Measurements from ENCODE around the gene NAA10. TPM values are rescaled to one million over a fixed set of nuclear protein-coding genes. Genes with fewer than 3 reads are reported as not detected.

Gene NAA10
- total RNA-seq, 4 donors from 2014 or later: 29.9 to 57.2 (median 47.4) TPM

DNA sequence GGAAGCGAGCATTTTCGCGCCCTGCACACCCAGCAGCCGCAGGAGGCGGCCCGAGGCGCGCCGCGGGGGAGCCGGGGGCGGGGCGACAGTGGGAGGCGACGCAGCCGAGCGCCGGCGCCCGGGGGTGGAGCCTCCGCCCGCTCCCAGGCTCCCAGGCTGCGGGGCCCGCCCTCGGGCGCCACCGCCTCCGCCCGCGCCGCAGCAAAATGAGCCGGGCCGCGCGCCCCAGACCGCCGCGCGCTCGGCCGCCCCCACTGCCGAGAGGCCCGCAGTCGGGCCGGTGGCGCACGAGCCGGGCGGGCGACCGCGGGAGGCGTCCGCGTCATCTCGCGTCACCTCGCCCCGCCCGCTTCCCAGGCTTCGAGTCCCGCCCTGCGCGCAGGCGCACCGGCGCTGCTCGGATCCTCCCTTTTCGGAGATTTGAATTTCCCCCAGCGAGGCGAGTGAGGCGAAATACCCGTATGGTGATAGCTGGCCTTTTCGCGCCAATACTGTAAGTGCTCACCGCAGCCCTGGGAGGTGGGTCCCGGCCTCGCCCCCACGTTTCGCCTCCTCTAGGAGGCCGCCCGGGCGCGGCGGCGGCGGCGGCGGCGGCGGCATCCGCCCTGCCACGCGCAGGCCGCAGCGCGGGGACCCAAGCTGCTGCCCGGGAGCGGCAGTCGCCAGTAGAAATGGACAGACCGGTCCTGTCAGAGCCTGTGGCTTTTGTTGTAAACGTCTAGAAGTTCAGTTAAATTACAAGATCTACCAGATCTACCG is 37.7 kb upstream of the NAA10 start, which contains the start of gene TMEM187:
TMEM187 (plus strand) TSS at position 387 of the 759 bp plus-strand sequence. CDS start 9,309 bp downstream, outside the sequence.
- Histone ChIP-seq H3K9me3 (no peaks in the 10 kb centered on the region), H3K4me1 (peaks cover 0 to 40% (median 37%) of the 10 kb centered on the region in 4 donors), H3K36me3 (no peaks in the 10 kb centered on the region), H3K27me3 (no peaks in the 10 kb centered on the region), H3K4me3 (peak within 1 kb of the TSS; percentile 63 to 91 (median 86)), H3K27ac (peak within 1 kb of the TSS; percentile 94 to 100 (median 98))
- peak; percentile 90 for DNase-seq
- peak; percentile 4 to 36 (median 6) for TF ChIP-seq POLR2AphosphoS5 (IDR thresholded peaks at IDR 0.05)
- no peak for TF ChIP-seq EP300 (IDR thresholded peaks at IDR 0.05; ENCODE audit: low read depth)
- intact Hi-C loops (cut with DNase I; ENCODE audit: low total_unique reads) (no loop called here), in situ Hi-C loops (cut with MboI; ENCODE audit: low pct_ligation_motif_present in 1 of 4, low pct_unique_long_range_greater_than_20kb in 1 of 4, low sequenced_read_pairs in 3 of 4) (loop anchor here in 2 of 4 donors (25.0 kb wide), 2 partner anchors 210 to 565 kb away; partner anchors contain the start of genes G6PD (in 1 of the 2), IKBKG (in 1 of the 2) and PLXNB3 (in 1 of the 2))
- 25% methylated on average over 98 of the region's 103 CpGs; no CpG with 5 or more reads in 1 of the 2 donors for WGBS, 2 donors (ENCODE audit: low coverage in 1 of 2)

DNA sequence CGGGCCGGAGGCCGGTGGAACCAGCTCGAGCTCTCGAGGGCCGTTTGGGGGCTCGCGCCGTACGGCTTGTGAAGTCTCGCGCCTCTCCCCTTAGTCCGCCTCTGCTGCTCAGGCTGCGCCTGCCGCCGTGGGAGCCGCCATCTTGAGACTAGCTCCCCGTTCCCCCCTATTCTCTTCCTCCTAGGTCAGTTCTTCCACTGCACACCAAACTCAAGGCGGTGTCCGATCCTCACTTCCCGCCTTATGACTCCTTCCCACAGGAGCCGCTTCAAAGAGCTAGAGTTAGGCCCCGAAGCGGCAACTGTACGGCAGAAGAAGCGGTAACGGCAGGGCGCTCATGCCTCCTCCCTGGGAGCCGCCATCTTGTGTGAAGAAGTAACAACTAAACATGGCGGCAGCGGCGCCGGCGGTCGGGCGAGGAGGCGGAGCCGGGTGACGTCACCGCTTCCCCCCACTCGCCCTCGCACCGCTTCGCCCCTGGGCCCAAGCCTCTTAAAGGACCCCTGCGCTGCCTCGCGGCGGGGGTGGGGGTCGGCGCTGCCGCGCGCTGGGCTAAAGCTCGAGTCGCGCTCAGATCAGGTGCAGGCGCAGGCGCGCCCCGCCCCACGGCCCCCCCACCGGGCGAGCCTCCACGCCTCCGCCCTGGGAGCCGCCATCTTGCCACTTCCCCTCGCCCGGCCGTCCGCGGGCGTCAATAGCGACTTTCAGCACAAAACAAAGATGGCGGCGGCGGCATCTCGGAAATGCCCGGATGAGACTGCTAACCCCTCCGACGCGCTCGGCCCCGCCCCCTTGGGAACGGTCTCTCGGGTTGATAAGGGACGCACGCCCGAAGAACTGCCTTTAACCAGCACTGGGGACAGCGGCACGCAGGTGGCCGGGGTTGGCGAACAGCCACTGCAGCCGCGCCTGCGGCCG is 36.9 kb upstream of the NAA10 start, which contains the start of gene HCFC1:
HCFC1 (minus strand) TSS at position 369 of the 918 bp plus-strand sequence. CDS start 978 bp downstream, outside the sequence.
- no peaks in the 10 kb centered on the region for H3K9me3 ChIP-seq
- intact Hi-C loops (cut with DNase I; ENCODE audit: low total_unique reads): no loop called here
- TF ChIP-seq POLR2AphosphoS5 (IDR thresholded peaks at IDR 0.05): peak; percentile 43 to 49 (median 47)
- TF ChIP-seq, protein P1, sequence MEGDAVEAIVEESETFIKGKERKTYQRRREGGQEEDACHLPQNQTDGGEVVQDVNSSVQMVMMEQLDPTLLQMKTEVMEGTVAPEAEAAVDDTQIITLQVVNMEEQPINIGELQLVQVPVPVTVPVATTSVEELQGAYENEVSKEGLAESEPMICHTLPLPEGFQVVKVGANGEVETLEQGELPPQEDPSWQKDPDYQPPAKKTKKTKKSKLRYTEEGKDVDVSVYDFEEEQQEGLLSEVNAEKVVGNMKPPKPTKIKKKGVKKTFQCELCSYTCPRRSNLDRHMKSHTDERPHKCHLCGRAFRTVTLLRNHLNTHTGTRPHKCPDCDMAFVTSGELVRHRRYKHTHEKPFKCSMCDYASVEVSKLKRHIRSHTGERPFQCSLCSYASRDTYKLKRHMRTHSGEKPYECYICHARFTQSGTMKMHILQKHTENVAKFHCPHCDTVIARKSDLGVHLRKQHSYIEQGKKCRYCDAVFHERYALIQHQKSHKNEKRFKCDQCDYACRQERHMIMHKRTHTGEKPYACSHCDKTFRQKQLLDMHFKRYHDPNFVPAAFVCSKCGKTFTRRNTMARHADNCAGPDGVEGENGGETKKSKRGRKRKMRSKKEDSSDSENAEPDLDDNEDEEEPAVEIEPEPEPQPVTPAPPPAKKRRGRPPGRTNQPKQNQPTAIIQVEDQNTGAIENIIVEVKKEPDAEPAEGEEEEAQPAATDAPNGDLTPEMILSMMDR (IDR thresholded peaks at IDR 0.05): no peak
- peak; percentile 95 for DNase-seq
- in situ Hi-C loops (cut with MboI; ENCODE audit: low pct_ligation_motif_present in 1 of 4, low pct_unique_long_range_greater_than_20kb in 1 of 4, low sequenced_read_pairs in 3 of 4): loop anchor here in 2 of 4 donors (25.0 kb wide), 2 partner anchors 209 to 566 kb away; partner anchors contain the start of genes G6PD (in 1 of the 2), IKBKG (in 1 of the 2) and PLXNB3 (in 1 of the 2)
- H3K36me3 ChIP-seq: no peaks in the 10 kb centered on the region
- H3K27ac ChIP-seq: peak within 1 kb of the TSS; percentile 94 to 100 (median 98)
- no peaks in the 10 kb centered on the region for H3K27me3 ChIP-seq
- H3K4me3 ChIP-seq: peak within 1 kb of the TSS; percentile 63 to 91 (median 86)
- peaks cover 0 to 48% (median 46%) of the 10 kb centered on the region in 4 donors for H3K4me1 ChIP-seq
- WGBS, 2 donors (ENCODE audit: low coverage in 1 of 2): 32% methylated on average over 91 of the region's 96 CpGs; no CpG with 5 or more reads in 1 of the 2 donors

DNA sequence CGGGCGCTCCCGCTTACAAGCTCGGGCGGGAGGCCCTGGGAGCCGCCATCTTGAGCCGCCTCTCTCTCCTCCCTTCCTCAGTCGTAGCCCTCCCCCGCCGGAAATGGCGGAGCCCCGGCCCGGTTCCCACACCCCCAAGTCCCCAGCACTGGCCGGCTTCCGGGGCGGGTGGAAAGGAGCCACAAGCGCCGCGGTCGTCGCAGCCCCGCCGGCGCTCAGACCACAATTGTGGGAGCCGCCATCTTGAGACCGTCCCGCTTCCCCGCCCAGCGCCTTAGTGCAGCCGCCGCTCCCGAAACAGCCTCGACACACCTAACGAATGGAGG is 36.2 kb upstream of the NAA10 start:
- peak; percentile 17 to 44 (median 36) for TF ChIP-seq POLR2AphosphoS5 (IDR thresholded peaks at IDR 0.05)
- no peak for TF ChIP-seq EP300 (IDR thresholded peaks at IDR 0.05; ENCODE audit: low read depth)
- peak; percentile 68 for TF ChIP-seq POLR2A (IDR thresholded peaks at IDR 0.05)
- TF ChIP-seq, protein P1 (IDR thresholded peaks at IDR 0.05): no peak
- H3K9me3 ChIP-seq: no peaks in the 10 kb centered on the region
- intact Hi-C loops (cut with DNase I; ENCODE audit: low total_unique reads) (no loop called here), in situ Hi-C loops (cut with MboI; ENCODE audit: low pct_ligation_motif_present in 1 of 4, low pct_unique_long_range_greater_than_20kb in 1 of 4, low sequenced_read_pairs in 3 of 4) (loop anchor here in 2 of 4 donors (25.0 kb wide), 2 partner anchors 209 to 566 kb away; partner anchors contain the start of genes G6PD (in 1 of the 2), IKBKG (in 1 of the 2) and PLXNB3 (in 1 of the 2))
- WGBS, 2 donors (ENCODE audit: low coverage in 1 of 2): 12% methylated on average over 23 of the region's 34 CpGs; no CpG with 5 or more reads in 1 of the 2 donors
- H3K4me1 ChIP-seq: peaks cover 4 to 54% (median 52%) of the 10 kb centered on the region in 4 donors
- H3K27ac ChIP-seq: peak overlapping the region; percentile 94 to 100 (median 98)
- peak overlapping the region; percentile 63 to 91 (median 86) for H3K4me3 ChIP-seq
- H3K27me3 ChIP-seq: no peaks in the 10 kb centered on the region
- no peaks in the 10 kb centered on the region for H3K36me3 ChIP-seq
- peak; percentile 95 for DNase-seq

DNA sequence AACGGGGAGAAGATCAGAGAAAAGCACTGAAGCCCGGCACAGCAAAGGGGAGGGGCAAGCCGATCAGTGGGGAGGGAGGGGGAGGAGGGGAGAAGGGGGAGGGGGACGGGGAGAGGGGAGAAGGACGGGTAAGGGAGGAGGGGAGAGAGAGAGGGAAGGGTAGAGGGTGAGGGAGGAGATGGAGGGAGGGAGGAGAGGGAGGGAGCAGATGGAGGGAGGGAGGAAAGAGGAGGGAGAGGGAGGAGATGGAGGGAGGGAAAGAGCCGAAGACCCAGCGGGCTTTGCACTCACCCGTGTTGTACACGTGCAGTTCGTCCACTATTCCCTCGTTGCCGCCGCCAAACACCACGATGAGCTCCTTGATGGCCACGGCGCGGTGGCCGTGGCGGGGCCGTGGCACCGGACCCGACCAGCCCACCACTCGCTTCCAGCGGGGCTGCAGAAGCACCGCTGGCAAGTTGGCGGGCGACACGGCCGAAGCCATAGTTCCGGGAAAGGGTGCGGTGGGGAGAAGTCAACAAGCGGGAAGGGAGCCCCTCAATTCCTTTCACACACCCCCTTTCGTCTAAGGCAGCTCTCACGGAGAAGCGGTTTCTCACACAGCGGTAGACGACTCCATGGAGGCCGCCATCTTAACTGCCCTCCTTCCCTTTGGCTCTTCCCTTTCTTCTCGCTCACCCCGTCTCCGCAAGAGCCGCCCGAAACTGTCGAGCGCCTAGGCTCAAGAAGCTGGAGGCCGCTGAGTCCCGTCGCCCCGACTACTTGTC is 35.7 kb upstream of the NAA10 start:
- H3K4me3 ChIP-seq: peak overlapping the region; percentile 63 to 91 (median 86)
- no peaks in the 10 kb centered on the region for H3K27me3 ChIP-seq
- TF ChIP-seq POLR2A (IDR thresholded peaks at IDR 0.05) (no peak), POLR2AphosphoS5 (IDR thresholded peaks at IDR 0.05) (no peak), EP300 (IDR thresholded peaks at IDR 0.05; ENCODE audit: low read depth) (no peak)
- TF ChIP-seq, protein P1 (IDR thresholded peaks at IDR 0.05): no peak
- peaks cover 9 to 58% (median 53%) of the 10 kb centered on the region in 4 donors for H3K4me1 ChIP-seq
- WGBS, 2 donors (ENCODE audit: low coverage in 1 of 2): 0 to 21% methylated on average over 3 to 47 of the region's 49 CpGs
- DNase-seq: no peak
- intact Hi-C loops (cut with DNase I; ENCODE audit: low total_unique reads) (no loop called here), in situ Hi-C loops (cut with MboI; ENCODE audit: low pct_ligation_motif_present in 1 of 4, low pct_unique_long_range_greater_than_20kb in 1 of 4, low sequenced_read_pairs in 3 of 4) (loop anchor here in 2 of 4 donors (25.0 kb wide), 2 partner anchors 208 to 567 kb away; partner anchors contain the start of genes G6PD (in 1 of the 2), IKBKG (in 1 of the 2) and PLXNB3 (in 1 of the 2))
- H3K9me3 ChIP-seq: no peaks in the 10 kb centered on the region
- H3K27ac ChIP-seq: peak overlapping the region; percentile 94 to 100 (median 98)
- no peaks in the 10 kb centered on the region for H3K36me3 ChIP-seq
